GM13977 (cell line): ENCODE data around the gene CHKA.
A peak's percentile ranks its signal among the peaks of the same experiment; 100 is the strongest.

ENCODE experiments used
- DNase-seq: peaks from one replicate; pipeline ENCODE4 v3.0.0; 2012; ENCODE audit warnings: low spot score
- CTCF ChIP-seq: IDR thresholded peaks from 2 replicates; pipeline ENCODE4 v1.5.1; 2012; ENCODE audit warnings: mild to moderate bottlenecking, control low read depth; ENCODE audit not compliant: insufficient read depth; ENCODE audit errors: extremely low read depth, missing control alignments
- in situ Hi-C: fragments of 300-500 bp; cut with MboI; formaldehyde crosslinking; loops from one replicate; pipeline ENCODE4 v1.12.0; 2022; ENCODE audit warnings: low sequenced_read_pairs, low pct_unique_long_range_greater_than_20kb, mixed read lengths, inconsistent platforms; ENCODE audit not compliant: unreplicated experiment

Gene CHKA

GRCh38 chr11:68042219-68043028 lies 78.8 kb downstream of the CHKA start:
- DNase-seq, result no peak
- in situ Hi-C loops, result no loop called here
- TF ChIP-seq CTCF, result no peak

- no peak for DNase-seq
- in situ Hi-C loops, result no loop called here
- no peak for TF ChIP-seq CTCF
These were observed 79.5 kb downstream of the CHKA start for GRCh38 chr11:68041617-68042218.

GRCh38 chr11:68040957-68041591 lies 80.1 kb downstream of the CHKA start:
- in situ Hi-C loops, result no loop called here
- TF ChIP-seq CTCF, result no peak
- DNase-seq, result no peak

GRCh38 chr11:68040101-68040956 lies 80.9 kb downstream of the CHKA start:
- DNase-seq, result peak; percentile 90
- in situ Hi-C loops, result no loop called here
- TF ChIP-seq CTCF, result no peak

GRCh38 chr11:68039526-68040086 lies 81.6 kb downstream of the CHKA start:
- no peak for TF ChIP-seq CTCF
- in situ Hi-C loops, result no loop called here
- DNase-seq, result no peak

GRCh38 chr11:68038718-68039525 lies 82.3 kb downstream of the CHKA start, which contains the start of gene TCIRG1:
Gene TCIRG1, plus strand, starts transcription at chr11:68039025. Its CDS starts 2,247 bp downstream, at chr11:68041272.
- in situ Hi-C loops, result no loop called here
- no peak for TF ChIP-seq CTCF
- peak; percentile 92 for DNase-seq
